ENCODE results near the gene LMNTD2.
A peak's percentile ranks its signal among the peaks of the same experiment; 100 is the strongest.

Gene LMNTD2

GRCh38 chr11:605286-606129 lies 45.0 kb upstream of the LMNTD2 start:
- H3K27ac ChIP-seq: 0 out of 2 replicates have a peak overlapping the region, but pooled peaks have one; percentile 17
- no peak for TF ChIP-seq ZFX (IDR thresholded peaks at IDR 0.05; ENCODE audit: borderline replicate concordance)
- TF ChIP-seq CTCF (IDR thresholded peaks at IDR 0.05): no peak

GRCh38 chr11:603154-603553 lies 42.6 kb upstream of the LMNTD2 start:
- no peak for TF ChIP-seq ZFX (IDR thresholded peaks at IDR 0.05; ENCODE audit: borderline replicate concordance)
- TF ChIP-seq CTCF (IDR thresholded peaks at IDR 0.05): no peak
- H3K27ac ChIP-seq: no peak overlapping the region

GRCh38 chr11:601573-602245 lies 41.2 kb upstream of the LMNTD2 start:
- no peak overlapping the region for H3K27ac ChIP-seq
- TF ChIP-seq CTCF (IDR thresholded peaks at IDR 0.05): no peak

GRCh38 chr11:598005-598680 lies 37.6 kb upstream of the LMNTD2 start:
- no peak overlapping the region for H3K27ac ChIP-seq
- TF ChIP-seq ZFX (IDR thresholded peaks at IDR 0.05; ENCODE audit: borderline replicate concordance): no peak
- TF ChIP-seq CTCF (IDR thresholded peaks at IDR 0.05): no peak

- TF ChIP-seq CTCF (IDR thresholded peaks at IDR 0.05) (no peak), ZFX (IDR thresholded peaks at IDR 0.05; ENCODE audit: borderline replicate concordance) (no peak)
- no peak overlapping the region for H3K27ac ChIP-seq
Measured at GRCh38 chr11:597166-597725, 36.7 kb upstream of the LMNTD2 start.

GRCh38 chr11:596374-596773 lies 35.8 kb upstream of the LMNTD2 start:
- H3K27ac ChIP-seq: no peak overlapping the region
- no peak for TF ChIP-seq ZFX (IDR thresholded peaks at IDR 0.05; ENCODE audit: borderline replicate concordance)
- TF ChIP-seq CTCF (IDR thresholded peaks at IDR 0.05): no peak
